GM10266 (cell line): ENCODE measurements around the gene OTUB2.

ENCODE experiments used
- DNase-seq: peaks from one replicate; pipeline ENCODE4 v3.0.0; 2012; ENCODE audit errors: extremely low spot score
- CTCF ChIP-seq: IDR thresholded peaks from 2 replicates; pipeline ENCODE4 v1.5.1; 2012; ENCODE audit warnings: mild to moderate bottlenecking, low read depth; ENCODE audit not compliant: control insufficient read depth, insufficient read depth; ENCODE audit errors: missing control alignments

OTUB2 gene

GRCh38 chr14:94041551-94042346 lies 15.6 kb downstream of the OTUB2 start:
- DNase-seq = no peak
- TF ChIP-seq CTCF = no peak

DNA sequence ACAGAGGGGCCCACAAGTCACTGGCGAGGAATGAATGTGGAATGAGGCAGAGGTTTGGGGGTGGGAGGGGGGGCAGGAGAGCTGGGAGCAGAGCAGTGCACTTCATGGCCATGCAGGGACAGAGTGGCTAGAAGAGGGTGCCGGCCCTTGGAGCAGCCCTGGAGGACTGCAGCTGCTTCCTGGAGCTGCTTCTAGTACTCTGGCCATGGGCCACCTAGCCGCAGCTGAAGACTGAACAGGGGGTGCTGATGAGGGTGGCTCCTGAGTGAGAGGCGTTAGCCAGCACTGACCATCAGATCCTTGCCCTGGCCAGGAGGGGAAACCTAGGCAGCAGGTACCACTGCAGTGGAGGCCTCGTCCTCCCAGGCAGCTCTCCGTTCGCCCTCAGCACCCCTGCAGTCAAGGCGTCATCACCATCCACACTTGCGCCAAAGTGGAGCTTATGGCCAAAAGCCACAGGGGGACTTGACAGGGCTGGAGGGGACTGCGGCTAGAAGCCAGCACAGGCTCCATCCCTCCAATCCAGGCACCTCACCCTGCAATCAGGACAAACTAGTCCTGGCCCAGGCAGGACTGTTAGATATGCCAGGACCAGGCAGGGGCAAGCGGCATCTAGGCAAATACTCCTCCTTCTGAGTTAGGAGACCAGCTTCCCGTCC lies 16.4 kb downstream of the OTUB2 start:
- DNase-seq = no peak
- no peak for TF ChIP-seq CTCF

- TF ChIP-seq CTCF = no peak
- no peak for DNase-seq
Measured at GRCh38 chr14:94043111-94043755, 17.1 kb downstream of the OTUB2 start.

GRCh38 chr14:94043756-94044475 lies 17.8 kb downstream of the OTUB2 start:
- no peak for DNase-seq
- no peak for TF ChIP-seq CTCF

- no peak for DNase-seq
- no peak for TF ChIP-seq CTCF
Measured at GRCh38 chr14:94044476-94045091, 18.4 kb downstream of the OTUB2 start.

- TF ChIP-seq CTCF = no peak
Measured at GRCh38 chr14:94045101-94045500, 19.0 kb downstream of the OTUB2 start.

More at GRCh38 chr14:94045101-94045500, 19.0 kb downstream of the OTUB2 start:
- no peak for DNase-seq
